Omental fat pad (tissue), 4 donors: ENCODE data around the gene LRRIQ4. TPM values are rescaled to one million over a fixed set of nuclear protein-coding genes. Genes with fewer than 3 reads are reported as not detected.

ENCODE experiments used
- ATAC-seq: fragments of 150-250 bp; one replicate; pipeline ENCODE4 v1.9.1; 2016; ENCODE audit warnings: mild to moderate bottlenecking, moderate library complexity; ENCODE audit not compliant: low FRiP score
- DNase-seq: peaks from one replicate; pipeline ENCODE4 v3.0.0-alpha.2; 2019; ENCODE audit warnings: low spot score
- CTCF ChIP-seq, 3 donors: fragments of 450-650 bp; IDR thresholded peaks; one replicate each; pipeline ENCODE4 v1.5.1; 2016 to 2017; ENCODE audit warnings: antibody characterized with exemption in 3 of 3, mild to moderate bottlenecking in 3 of 3, moderate library complexity in 2 of 3
- total RNA-seq, 4 donors: library from RNA; depleted of rRNA; stranded (reverse); fragments of >200 nt; gene quantifications; one replicate each; pipeline ENCODE4 v1.1.0, GENCODE V29; 2016

LRRIQ4 gene
- total RNA-seq, 4 donors from 2014 or later: 0.25 TPM; not detected in 3

- ATAC-seq (no peak), DNase-seq (no peak)
- no peak for TF ChIP-seq CTCF (IDR thresholded peaks at IDR 0.05)
These were observed 55.0 kb downstream of the LRRIQ4 start for GRCh38 chr3:169867584-169868210.

GRCh38 chr3:169868369-169868768 lies 55.7 kb downstream of the LRRIQ4 start:
- no peak for TF ChIP-seq CTCF (IDR thresholded peaks at IDR 0.05)
- no peak for DNase-seq
- no peak for ATAC-seq

- no peak for TF ChIP-seq CTCF (IDR thresholded peaks at IDR 0.05)
- no peak for DNase-seq
- ATAC-seq: no peak
These were observed 57.0 kb downstream of the LRRIQ4 start, which contains the start of gene LRRC31 for GRCh38 chr3:169869484-169870220. LRRC31 (minus strand) TSS chr3:169869935; CDS start chr3:169869807, 128 bp downstream.

- no peak for ATAC-seq
- no peak for DNase-seq
- no peak for TF ChIP-seq CTCF (IDR thresholded peaks at IDR 0.05)
These were observed 58.6 kb downstream of the LRRIQ4 start for GRCh38 chr3:169871129-169871886.

GRCh38 chr3:169879013-169879557 lies 66.4 kb downstream of the LRRIQ4 start:
- ATAC-seq: no peak
- TF ChIP-seq CTCF (IDR thresholded peaks at IDR 0.05): no peak
- no peak for DNase-seq

- DNase-seq (no peak), ATAC-seq (no peak)
- no peak for TF ChIP-seq CTCF (IDR thresholded peaks at IDR 0.05)
These were observed 67.3 kb downstream of the LRRIQ4 start for GRCh38 chr3:169879845-169880575.
